Spinal cord (tissue), 10 donors: Measurements from ENCODE around the gene INS. TPM values are rescaled to one million over a fixed set of nuclear protein-coding genes. Genes with fewer than 3 reads are reported as not detected.

Source experiments
- DNase-seq, 6 donors: peaks; one replicate each; pipeline versions ENCODE4 v3.0.0 to v3.0.0-alpha.2; 2013 to 2015; ENCODE audit warnings: low spot score in 6 of 6, low read depth in 4 of 6
- H3K27ac ChIP-seq: one replicate; pipeline ENCODE4 v1.5.1; 2013; ENCODE audit warnings: low read depth, low read length, control low read depth
- H3K27me3 ChIP-seq: one replicate; pipeline ENCODE4 v1.6.1; 2013; ENCODE audit warnings: low read length; ENCODE audit not compliant: control insufficient read depth, insufficient read depth
- H3K36me3 ChIP-seq: one replicate; pipeline ENCODE4 v1.6.1; 2013; ENCODE audit warnings: low read length; ENCODE audit not compliant: control insufficient read depth, insufficient read depth
- H3K4me1 ChIP-seq: one replicate; pipeline ENCODE4 v1.6.1; 2013; ENCODE audit warnings: low read length; ENCODE audit not compliant: control insufficient read depth, insufficient read depth
- H3K4me3 ChIP-seq: one replicate; pipeline ENCODE4 v1.5.1; 2013; ENCODE audit warnings: low read depth, low read length, control low read depth
- H3K9me3 ChIP-seq: one replicate; pipeline ENCODE4 v1.6.1; 2013; ENCODE audit warnings: low read length; ENCODE audit not compliant: control insufficient read depth, insufficient read depth
- WGBS: methylation state at CpG from one replicate; pipeline ENCODE4 v1.1.5; 2013; ENCODE audit warnings: missing lambda C conversion rate; ENCODE audit not compliant: insufficient coverage; 5-methylcytosine and 5-hydroxymethylcytosine counted together
- polyA plus RNA-seq, 2 donors: library from polyadenylated mRNA; unstranded; fragments of 120-200 nt; gene quantifications; one replicate each; pipeline ENCODE4 v1.2.1, GENCODE V29; 2013; ENCODE audit not compliant: insufficient read length in 2 of 2
- total RNA-seq, 2 donors: library from RNA; depleted of rRNA in 1 of 2; stranded (reverse); fragments of 120-200 nt in 1 of 2; fragments of >200 nt in 1 of 2; gene quantifications; one replicate each; pipeline versions ENCODE4 v1.2.3 to v1.2.4, GENCODE V29; 2013 to 2014
- donor health status: healthy.

INS gene
- total and polyA plus RNA-seq, 4 donors: not detected

GRCh38 chr11:2158296-2158737 lies 2.7 kb downstream of the INS start:
- no peak for DNase-seq
- Histone ChIP-seq H3K4me1 (peaks cover 30% of the 10 kb centered on the region), H3K36me3 (no peaks in the 10 kb centered on the region), H3K27me3 (no peaks in the 10 kb centered on the region), H3K9me3 (no peaks in the 10 kb centered on the region), H3K4me3 (no peak overlapping the region), H3K27ac (no peak overlapping the region)
- WGBS: 55% methylated on average over 10 of the region's 13 CpGs

GRCh38 chr11:2157294-2158040 lies 3.5 kb downstream of the INS start:
- 78% methylated on average over 18 of the region's 18 CpGs for WGBS
- Histone ChIP-seq H3K9me3 (no peaks in the 10 kb centered on the region), H3K27me3 (no peaks in the 10 kb centered on the region), H3K4me1 (peaks cover 30% of the 10 kb centered on the region), H3K4me3 (no peak overlapping the region), H3K36me3 (no peaks in the 10 kb centered on the region), H3K27ac (no peak overlapping the region)
- no peak for DNase-seq

- peaks cover 37% of the 10 kb centered on the region for H3K4me1 ChIP-seq
- no peaks in the 10 kb centered on the region for H3K9me3 ChIP-seq
- H3K27ac ChIP-seq: peak overlapping the region; percentile 25
- 40% methylated on average over 19 of the region's 19 CpGs for WGBS
- DNase-seq: peak in 4 of 6 donors; percentile 28 to 83 (median 52)
- H3K27me3 ChIP-seq: no peaks in the 10 kb centered on the region
- H3K36me3 ChIP-seq: no peaks in the 10 kb centered on the region
- no peak overlapping the region for H3K4me3 ChIP-seq
Measured at GRCh38 chr11:2156416-2157182, 4.4 kb downstream of the INS start.

- DNase-seq: no peak
- Histone ChIP-seq H3K4me1 (peaks cover 48% of the 10 kb centered on the region), H3K27me3 (peaks cover 3% of the 10 kb centered on the region), H3K4me3 (no peak overlapping the region), H3K9me3 (no peaks in the 10 kb centered on the region), H3K27ac (peak overlapping the region; percentile 25), H3K36me3 (no peaks in the 10 kb centered on the region)
- 72% methylated on average over 25 of the region's 29 CpGs for WGBS
Measured at GRCh38 chr11:2155511-2155910, 5.5 kb downstream of the INS start.

GRCh38 chr11:2154889-2155288 lies 6.1 kb downstream of the INS start:
- Histone ChIP-seq H3K9me3 (no peaks in the 10 kb centered on the region), H3K4me3 (no peak overlapping the region), H3K27me3 (peaks cover 4% of the 10 kb centered on the region), H3K36me3 (no peaks in the 10 kb centered on the region), H3K4me1 (peaks cover 51% of the 10 kb centered on the region), H3K27ac (no peak overlapping the region)
- 81% methylated on average over 17 of the region's 17 CpGs for WGBS
- no peak for DNase-seq

- Histone ChIP-seq H3K27ac (no peak overlapping the region), H3K9me3 (no peaks in the 10 kb centered on the region), H3K36me3 (no peaks in the 10 kb centered on the region), H3K4me3 (no peak overlapping the region), H3K27me3 (peaks cover 7% of the 10 kb centered on the region), H3K4me1 (peaks cover 55% of the 10 kb centered on the region)
- WGBS: 83% methylated on average over 6 of the region's 7 CpGs
- no peak for DNase-seq
Measured at GRCh38 chr11:2154195-2154585, 6.8 kb downstream of the INS start.

GRCh38 chr11:2153581-2154194 lies 7.3 kb downstream of the INS start:
- Histone ChIP-seq H3K36me3 (no peaks in the 10 kb centered on the region), H3K4me3 (no peak overlapping the region), H3K27me3 (peaks cover 12% of the 10 kb centered on the region), H3K9me3 (no peaks in the 10 kb centered on the region), H3K27ac (no peak overlapping the region), H3K4me1 (peaks cover 59% of the 10 kb centered on the region)
- 76% methylated on average over 14 of the region's 14 CpGs for WGBS
- no peak for DNase-seq

GRCh38 chr11:2151500-2152257 lies 9.3 kb downstream of the INS start:
- WGBS: 2% methylated on average over 17 of the region's 22 CpGs
- H3K27me3 ChIP-seq: peaks cover 31% of the 10 kb centered on the region
- H3K36me3 ChIP-seq: no peaks in the 10 kb centered on the region
- H3K4me1 ChIP-seq: peaks cover 55% of the 10 kb centered on the region
- H3K9me3 ChIP-seq: no peaks in the 10 kb centered on the region
- H3K4me3 ChIP-seq: peak overlapping the region; percentile 16
- peak overlapping the region; percentile 47 for H3K27ac ChIP-seq
- DNase-seq: peak in 5 of 6 donors; percentile 63 to 97 (median 71)
